ENCODE measurements around the gene GPBP1L1.

The GPBP1L1 gene

GRCh38 chr1:45585110-45585426, 101.3 kb downstream of the GPBP1L1 start:
- no peak for DNase-seq

DNA sequence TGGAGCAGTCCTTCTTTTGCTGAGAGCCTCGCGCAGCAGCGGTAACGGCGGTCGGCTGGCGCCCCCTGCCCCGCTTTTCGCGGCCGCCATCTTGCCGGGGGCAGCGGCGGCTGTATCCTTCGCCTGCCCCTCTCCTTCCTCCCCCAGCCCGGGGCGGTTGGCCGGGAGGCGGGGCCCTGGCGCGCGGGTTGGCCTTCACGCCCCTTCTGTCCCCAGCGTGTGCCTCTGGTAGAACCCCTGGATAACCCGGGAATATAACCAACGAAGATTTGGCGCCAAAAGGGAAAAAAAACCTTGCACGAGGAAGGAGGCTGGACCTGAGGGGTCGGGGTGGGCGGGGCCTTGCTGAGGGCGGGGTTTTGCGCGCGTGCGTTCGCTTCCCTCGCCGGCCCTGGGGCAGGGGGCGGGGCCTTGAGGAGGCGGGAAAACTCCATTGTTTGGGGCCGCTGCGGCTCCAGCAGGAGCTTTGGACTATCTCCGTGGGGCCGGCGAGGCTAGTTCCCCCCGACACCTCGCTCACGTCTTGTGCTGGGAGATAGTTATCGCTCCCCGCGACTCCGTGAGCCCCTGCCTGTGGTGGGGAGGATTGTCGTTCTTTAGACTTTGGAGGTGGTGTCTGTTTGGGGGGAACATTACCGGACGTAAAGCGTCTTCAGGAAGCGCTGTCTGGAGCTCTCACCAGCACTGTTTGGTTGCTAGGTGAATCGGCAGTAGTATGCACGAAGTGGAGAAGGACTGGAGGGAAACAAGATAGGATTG, 101.8 kb downstream of the GPBP1L1 start:
- peak; percentile 84 for DNase-seq

DNA sequence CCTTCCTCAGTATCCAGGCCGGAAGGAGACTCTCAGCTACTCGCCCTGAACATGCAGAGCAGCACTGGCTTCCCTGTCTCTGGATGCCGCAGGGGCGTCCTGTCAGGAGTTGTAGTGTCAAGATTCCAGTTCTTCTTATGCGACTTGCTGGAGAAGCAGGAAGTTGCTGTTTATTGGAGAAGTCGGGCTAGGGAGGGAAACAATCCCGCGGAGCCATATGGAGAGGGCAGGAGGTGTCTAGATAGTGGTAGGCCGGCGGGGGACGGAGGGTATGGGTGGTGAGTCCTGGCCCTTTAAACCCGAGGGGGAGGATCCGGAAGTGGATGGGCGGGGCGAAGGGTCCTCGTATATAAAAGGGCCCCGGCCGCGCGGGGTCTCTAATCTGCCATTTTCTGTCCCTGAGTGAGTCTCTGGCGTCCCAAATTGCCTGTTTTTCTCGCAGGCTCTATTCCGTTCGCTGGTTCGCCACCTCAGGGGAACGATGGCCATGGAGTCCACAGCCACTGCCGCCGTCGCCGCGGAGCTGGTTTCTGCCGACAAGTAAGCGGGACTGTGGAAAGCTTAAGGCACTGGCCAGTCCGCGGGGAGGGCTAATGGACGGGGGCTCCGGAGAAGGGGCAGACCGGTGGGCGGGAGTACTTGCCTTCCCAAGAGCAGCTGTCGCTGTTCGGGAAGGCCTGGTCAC, 102.5 kb downstream of the GPBP1L1 start, which contains the start of gene NASP:
TSS of gene NASP (plus strand) at position 376 of the 685 bp plus-strand sequence. CDS start at position 482, 106 bp downstream.
- DNase-seq, result peak; percentile 92

DNA sequence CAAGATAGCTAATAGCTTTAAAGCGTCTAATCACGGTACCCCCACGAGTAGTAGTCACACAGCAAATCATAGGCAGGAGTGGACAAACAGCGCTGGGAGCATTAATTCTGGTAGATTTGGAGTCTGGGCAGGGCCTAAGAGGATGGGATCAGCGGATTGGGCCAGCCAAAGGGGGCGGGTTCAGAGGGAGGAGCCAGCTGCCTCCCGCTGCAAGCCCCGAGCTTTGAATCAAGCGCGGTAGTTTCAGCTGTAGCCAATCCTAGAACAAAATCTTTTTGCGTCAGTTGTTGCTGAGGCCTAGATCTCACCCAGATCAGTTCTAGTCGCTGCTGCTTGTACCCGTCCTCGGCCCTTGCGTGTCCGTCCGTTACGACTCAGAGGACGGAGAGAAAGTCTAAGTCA, 103.1 kb downstream of the GPBP1L1 start:
- peak; percentile 92 for DNase-seq
